HepG2 (cell line): ENCODE data around the gene ATP6V0E1. TPM values are rescaled to one million over a fixed set of nuclear protein-coding genes. Genes with fewer than 3 reads are reported as not detected.

Source experiments
- ATAC-seq: fragments of 200-7000 bp; cut with Tn5 transposase; 3 replicates; pipeline ENCODE4 v1.9.1; 2020; ENCODE audit warnings: mild to moderate bottlenecking, moderate library complexity
- BruUV-seq: library from RNA; stranded (reverse); fragments of 400-500 nt; replicated peaks from 2 replicates; lab custom pipeline; 2021; lab: Mats Ljungman, UMichigan
- CTCF ChIA-PET: fragments of 300-600 bp; formaldehyde crosslinking; extraction: SDS; loops from one replicate; lab custom pipeline; 2021; ENCODE audit warnings: low total read pairs, inconsistent platforms, low intra/inter-chr PET ratio; lab: Yijun Ruan, JAX
- POLR2A ChIA-PET: fragments of 350-600 bp; sonication (Branson Sonifier 250); formaldehyde crosslinking; loops from one replicate; lab custom pipeline; 2020; ENCODE audit warnings: antibody characterized with exemption, inconsistent platforms; lab: Yijun Ruan, JAX
- DNase-seq: peaks from one replicate; pipeline ENCODE4 v3.0.0-alpha.2; 2015; ENCODE audit warnings: low spot score
- FAIRE-seq: peaks from 3 replicates; lab custom pipeline; 2011; peaks lifted over from hg19 to GRCh38; lab: Jason Lieb, UNC
- H2AFZ ChIP-seq: one replicate; pipeline ENCODE4 v1.6.1; 2011; ENCODE audit warnings: low read length, inconsistent platforms
- H3K27ac ChIP-seq: fragments of 300-600 bp; 3 replicates; pipeline ENCODE4 v1.8.0; 2011; ENCODE audit warnings: mixed run types, mild to moderate bottlenecking, mixed read lengths, low read length, inconsistent platforms; ENCODE audit not compliant: insufficient read depth; ENCODE audit errors: extremely low read length
- H3K27me3 ChIP-seq, 2 experiments: fragments of 200-600 bp in 1 of 2; 2 replicates in 1 of 2; 3 replicates in 1 of 2; pipeline versions ENCODE4 v1.6.0 to v1.8.0; 2011; ENCODE audit warnings: low read length in 2 of 2, mild to moderate bottlenecking in 2 of 2, moderate library complexity in 2 of 2, inconsistent platforms in 1 of 2; ENCODE audit not compliant: insufficient read depth in 2 of 2, control insufficient read depth in 1 of 2
- H3K36me3 ChIP-seq, 2 experiments: fragments of 200-600 bp in 1 of 2; replicated peaks in 1 of 2; 2 replicates in 1 of 2; 3 replicates in 1 of 2; pipeline versions ENCODE4 v1.5.1 to v1.8.0; 2011; ENCODE audit warnings: low read length in 2 of 2, inconsistent platforms in 1 of 2; ENCODE audit not compliant: insufficient read depth in 2 of 2, control insufficient read depth in 1 of 2
- H3K4me1 ChIP-seq: 2 replicates; pipeline ENCODE4 v1.5.1; 2012; ENCODE audit warnings: low read length, inconsistent platforms; ENCODE audit not compliant: insufficient read depth
- H3K4me2 ChIP-seq: 2 replicates; pipeline ENCODE4 v1.6.0; 2011; ENCODE audit warnings: low read depth, low read length, inconsistent platforms
- H3K4me3 ChIP-seq, 3 experiments: fragments of 200-600 bp in 1 of 3; sonication (generic), shearing (Covaris generic) in 1 of 3; replicated peaks in 1 of 3; 2 replicates each; pipeline ENCODE4 v1.5.1; 2011 to 2016; ENCODE audit warnings: low read length in 3 of 3, inconsistent platforms in 2 of 3, low read depth in 2 of 3, mild to moderate bottlenecking in 2 of 3, control low read depth in 1 of 3, mixed read lengths in 1 of 3; ENCODE audit not compliant: insufficient read depth in 1 of 3
- H3K79me2 ChIP-seq: one replicate; pipeline ENCODE4 v1.6.1; 2011; ENCODE audit warnings: low read length, inconsistent platforms; ENCODE audit not compliant: insufficient read depth
- H3K9ac ChIP-seq: 2 replicates; pipeline ENCODE4 v1.6.0; 2011; ENCODE audit warnings: mild to moderate bottlenecking, low read depth, low read length, inconsistent platforms; ENCODE audit not compliant: insufficient read depth
- H3K9me3 ChIP-seq: 2 replicates; pipeline ENCODE4 v1.5.1; 2012; ENCODE audit warnings: mild to moderate bottlenecking, low read length
- H4K20me1 ChIP-seq: 2 replicates; pipeline ENCODE4 v1.6.0; 2011; ENCODE audit warnings: inconsistent platforms, mild to moderate bottlenecking, low read length, moderate library complexity; ENCODE audit not compliant: insufficient read depth
- DR1 ChIP-seq: sonication (generic); formaldehyde crosslinking; IDR thresholded peaks from 2 replicates; pipeline ENCODE4 v1.8.0; 2021; ENCODE audit warnings: mild to moderate bottlenecking, missing genetic modification reagents, inconsistent platforms
- NPAS2 ChIP-seq: sonication (generic); formaldehyde crosslinking; IDR thresholded peaks from 2 replicates; pipeline ENCODE4 v1.8.0; 2022; ENCODE audit warnings: mild to moderate bottlenecking, missing genetic modification reagents, borderline replicate concordance
- PHF21A ChIP-seq: sonication (generic); formaldehyde crosslinking; IDR thresholded peaks from 2 replicates; pipeline ENCODE4 v1.5.0; 2020; ENCODE audit warnings: mild to moderate bottlenecking, missing genetic modification reagents
- RBAK ChIP-seq: sonication (generic); formaldehyde crosslinking; IDR thresholded peaks from 2 replicates; pipeline ENCODE4 v1.5.1; 2020; ENCODE audit warnings: mild to moderate bottlenecking, missing genetic modification reagents
- ZFP41 ChIP-seq: sonication (generic); formaldehyde crosslinking; IDR thresholded peaks from 2 replicates; pipeline ENCODE4 v1.4.0; 2020; ENCODE audit warnings: mild to moderate bottlenecking, missing genetic modification reagents, borderline replicate concordance
- ZIK1 ChIP-seq: sonication (generic); formaldehyde crosslinking; IDR thresholded peaks from 2 replicates; pipeline ENCODE4 v1.5.0; 2020; ENCODE audit warnings: mild to moderate bottlenecking, low read depth, missing genetic modification reagents, borderline replicate concordance
- ZNF234 ChIP-seq: sonication (generic); formaldehyde crosslinking; conservative IDR thresholded peaks from 2 replicates; pipeline ENCODE4 v1.5.1; 2020; ENCODE audit warnings: mild to moderate bottlenecking, missing genetic modification reagents
- ZNF326 ChIP-seq: sonication (generic); formaldehyde crosslinking; IDR thresholded peaks from 2 replicates; pipeline ENCODE4 v1.4.0; 2020; ENCODE audit warnings: missing genetic modification reagents, borderline replicate concordance
- ZNF558 ChIP-seq: sonication (generic); formaldehyde crosslinking; IDR thresholded peaks from 2 replicates; pipeline ENCODE4 v1.9.0; 2022; ENCODE audit warnings: mild to moderate bottlenecking, missing genetic modification reagents, borderline replicate concordance
- ZSCAN21 ChIP-seq: sonication (generic); formaldehyde crosslinking; IDR thresholded peaks from 2 replicates; pipeline ENCODE4 v1.8.0; 2022; ENCODE audit warnings: mild to moderate bottlenecking, missing genetic modification reagents, moderate library complexity, borderline replicate concordance
- ZSCAN30 ChIP-seq: sonication (generic); formaldehyde crosslinking; IDR thresholded peaks from 2 replicates; pipeline ENCODE4 v1.5.0; 2020; ENCODE audit warnings: mild to moderate bottlenecking, missing genetic modification reagents
- ZZZ3 ChIP-seq: sonication (generic); formaldehyde crosslinking; IDR thresholded peaks from 2 replicates; pipeline ENCODE4 v1.4.0; 2020; ENCODE audit warnings: missing genetic modification reagents, mild to moderate bottlenecking, borderline replicate concordance
- WGBS: methylation state at CpG from one replicate; pipeline ENCODE4 v1.1.6; 2017; ENCODE audit warnings: low lambda C conversion rate; 5-methylcytosine and 5-hydroxymethylcytosine counted together
- in situ Hi-C: cut with HindIII; loops from 2 replicates; pipeline ENCODE4 v1.10.0; 2017; ENCODE audit warnings: low pct_unique_long_range_greater_than_20kb; ENCODE audit not compliant: extremely low pct_ligation_motif_present
- intact Hi-C: fragments of 100-400 bp; cut with micrococcal nuclease; formaldehyde crosslinking; loops from one replicate; pipeline ENCODE4 v1.10.0; 2022; ENCODE audit not compliant: unreplicated experiment
- polyA plus RNA-seq, 8 experiments: library from polyadenylated mRNA; depleted of rRNA in 3 of 8; stranded (reverse) in 7 of 8; unstranded in 1 of 8; fragments of >200 nt; fragmentation: Illumina TruSeq in 4 of 8; extraction: Trizol in 4 of 8; gene quantifications; 2 replicates each; pipeline versions ENCODE4 v1.2.1 to v1.2.3, GENCODE V29; 2011 to 2016; ENCODE audit warnings: low read depth in 4 of 8, missing spikeins in 1 of 8, mixed read lengths in 1 of 8; ENCODE audit not compliant: insufficient read depth in 1 of 8
- total RNA-seq, 5 experiments: library from RNA; depleted of rRNA; stranded (reverse); fragments of >200 nt; fragmentation: Illumina TruSeq; extraction: Trizol; gene quantifications; 2 replicates each; pipeline ENCODE4 v1.2.3, GENCODE V29; 2016; ENCODE audit warnings: low read depth in 1 of 5
- TF ChIP-seq, protein P1 (sequence below): sonication (generic); formaldehyde crosslinking; IDR thresholded peaks from 2 replicates; pipeline ENCODE4 v1.4.0; 2020; ENCODE audit warnings: missing genetic modification reagents
- TF ChIP-seq, protein P2 (sequence below): sonication (generic); formaldehyde crosslinking; IDR thresholded peaks from 2 replicates; pipeline ENCODE4 v1.4.0; 2020; ENCODE audit warnings: missing genetic modification reagents
- TF ChIP-seq, protein P3 (sequence below): sonication (generic); formaldehyde crosslinking; IDR thresholded peaks from 2 replicates; pipeline ENCODE4 v1.4.0; 2020; ENCODE audit warnings: missing genetic modification reagents, mild to moderate bottlenecking, borderline replicate concordance

ATP6V0E1 gene
- total and polyA plus RNA-seq, 2 of the 13 experiments (the other 11 are each of a cell fraction or from before 2014, with no cell fraction given): 143 to 215 TPM

DNA sequence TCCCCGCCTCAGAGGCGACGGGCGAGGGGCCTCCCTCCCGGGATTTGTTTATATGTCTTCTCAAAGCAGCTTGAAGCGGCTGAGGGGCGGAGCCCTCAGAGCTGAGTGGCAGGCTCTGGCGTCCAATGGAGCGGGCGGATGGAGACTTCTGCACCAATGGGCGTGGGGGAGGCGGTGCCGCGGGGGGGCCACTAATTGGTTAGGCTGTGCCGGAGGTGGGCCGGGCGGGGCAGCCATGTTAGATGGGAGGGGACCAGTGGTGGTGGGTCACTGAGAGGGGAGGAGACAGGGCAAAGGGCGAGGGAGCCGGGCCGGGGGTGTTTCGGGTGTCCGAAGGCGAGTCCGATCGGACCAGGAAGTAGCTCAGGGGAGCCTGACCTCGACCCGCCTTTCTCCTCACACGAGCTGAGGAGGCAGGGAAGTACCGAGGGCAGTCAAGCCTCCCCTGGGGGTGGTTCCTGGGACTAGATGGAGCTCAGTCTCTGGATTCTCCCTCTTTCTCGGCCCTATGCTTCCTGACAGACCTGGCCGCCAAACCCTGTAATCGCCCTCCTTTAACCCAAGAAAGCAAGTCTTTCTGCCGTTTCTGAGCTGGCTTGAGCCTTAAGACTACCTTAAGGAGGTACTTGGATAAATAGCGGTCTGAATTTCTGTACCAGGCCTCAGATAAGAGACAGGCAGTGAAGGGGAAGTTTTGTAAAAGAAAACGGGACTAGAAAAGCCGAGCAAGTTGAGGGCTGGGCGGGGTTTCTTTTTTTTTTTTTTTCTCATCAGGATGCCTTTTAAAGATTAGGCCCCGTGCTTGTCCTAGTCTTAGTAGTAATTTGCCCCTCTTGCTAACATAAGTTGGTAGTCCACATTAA is 73.7 kb downstream of the ATP6V0E1 start:
- ATAC-seq: peak; percentile 91
- intact Hi-C loops: loop anchor here (2.0 to 5.0 kb wide), 4 partner anchors 35 to 88 kb away; partner anchors contain the start of genes ATP6V0E1 and BNIP1
- no peak; the same call in 1 of the 2 replicates for TF ChIP-seq ZSCAN21
- TF ChIP-seq PHF21A (CRISPR knock-in tag): peak; percentile 42
- no peak for TF ChIP-seq ZIK1
- no peak for TF ChIP-seq ZSCAN30
- TF ChIP-seq NPAS2: no peak
- TF ChIP-seq ZZZ3 (CRISPR knock-in tag): no peak
- TF ChIP-seq RBAK: no peak
- TF ChIP-seq, protein P1, sequence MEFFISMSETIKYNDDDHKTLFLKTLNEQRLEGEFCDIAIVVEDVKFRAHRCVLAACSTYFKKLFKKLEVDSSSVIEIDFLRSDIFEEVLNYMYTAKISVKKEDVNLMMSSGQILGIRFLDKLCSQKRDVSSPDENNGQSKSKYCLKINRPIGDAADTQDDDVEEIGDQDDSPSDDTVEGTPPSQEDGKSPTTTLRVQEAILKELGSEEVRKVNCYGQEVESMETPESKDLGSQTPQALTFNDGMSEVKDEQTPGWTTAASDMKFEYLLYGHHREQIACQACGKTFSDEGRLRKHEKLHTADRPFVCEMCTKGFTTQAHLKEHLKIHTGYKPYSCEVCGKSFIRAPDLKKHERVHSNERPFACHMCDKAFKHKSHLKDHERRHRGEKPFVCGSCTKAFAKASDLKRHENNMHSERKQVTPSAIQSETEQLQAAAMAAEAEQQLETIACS (CRISPR knock-in tag): no peak
- no peak for TF ChIP-seq ZNF558 (CRISPR knock-in tag)
- TF ChIP-seq DR1 (CRISPR knock-in tag): no peak; the same call in 1 of the 2 replicates
- TF ChIP-seq, protein P2, sequence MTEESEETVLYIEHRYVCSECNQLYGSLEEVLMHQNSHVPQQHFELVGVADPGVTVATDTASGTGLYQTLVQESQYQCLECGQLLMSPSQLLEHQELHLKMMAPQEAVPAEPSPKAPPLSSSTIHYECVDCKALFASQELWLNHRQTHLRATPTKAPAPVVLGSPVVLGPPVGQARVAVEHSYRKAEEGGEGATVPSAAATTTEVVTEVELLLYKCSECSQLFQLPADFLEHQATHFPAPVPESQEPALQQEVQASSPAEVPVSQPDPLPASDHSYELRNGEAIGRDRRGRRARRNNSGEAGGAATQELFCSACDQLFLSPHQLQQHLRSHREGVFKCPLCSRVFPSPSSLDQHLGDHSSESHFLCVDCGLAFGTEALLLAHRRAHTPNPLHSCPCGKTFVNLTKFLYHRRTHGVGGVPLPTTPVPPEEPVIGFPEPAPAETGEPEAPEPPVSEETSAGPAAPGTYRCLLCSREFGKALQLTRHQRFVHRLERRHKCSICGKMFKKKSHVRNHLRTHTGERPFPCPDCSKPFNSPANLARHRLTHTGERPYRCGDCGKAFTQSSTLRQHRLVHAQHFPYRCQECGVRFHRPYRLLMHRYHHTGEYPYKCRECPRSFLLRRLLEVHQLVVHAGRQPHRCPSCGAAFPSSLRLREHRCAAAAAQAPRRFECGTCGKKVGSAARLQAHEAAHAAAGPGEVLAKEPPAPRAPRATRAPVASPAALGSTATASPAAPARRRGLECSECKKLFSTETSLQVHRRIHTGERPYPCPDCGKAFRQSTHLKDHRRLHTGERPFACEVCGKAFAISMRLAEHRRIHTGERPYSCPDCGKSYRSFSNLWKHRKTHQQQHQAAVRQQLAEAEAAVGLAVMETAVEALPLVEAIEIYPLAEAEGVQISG (CRISPR knock-in tag): peak; percentile 72
- TF ChIP-seq, protein P3, sequence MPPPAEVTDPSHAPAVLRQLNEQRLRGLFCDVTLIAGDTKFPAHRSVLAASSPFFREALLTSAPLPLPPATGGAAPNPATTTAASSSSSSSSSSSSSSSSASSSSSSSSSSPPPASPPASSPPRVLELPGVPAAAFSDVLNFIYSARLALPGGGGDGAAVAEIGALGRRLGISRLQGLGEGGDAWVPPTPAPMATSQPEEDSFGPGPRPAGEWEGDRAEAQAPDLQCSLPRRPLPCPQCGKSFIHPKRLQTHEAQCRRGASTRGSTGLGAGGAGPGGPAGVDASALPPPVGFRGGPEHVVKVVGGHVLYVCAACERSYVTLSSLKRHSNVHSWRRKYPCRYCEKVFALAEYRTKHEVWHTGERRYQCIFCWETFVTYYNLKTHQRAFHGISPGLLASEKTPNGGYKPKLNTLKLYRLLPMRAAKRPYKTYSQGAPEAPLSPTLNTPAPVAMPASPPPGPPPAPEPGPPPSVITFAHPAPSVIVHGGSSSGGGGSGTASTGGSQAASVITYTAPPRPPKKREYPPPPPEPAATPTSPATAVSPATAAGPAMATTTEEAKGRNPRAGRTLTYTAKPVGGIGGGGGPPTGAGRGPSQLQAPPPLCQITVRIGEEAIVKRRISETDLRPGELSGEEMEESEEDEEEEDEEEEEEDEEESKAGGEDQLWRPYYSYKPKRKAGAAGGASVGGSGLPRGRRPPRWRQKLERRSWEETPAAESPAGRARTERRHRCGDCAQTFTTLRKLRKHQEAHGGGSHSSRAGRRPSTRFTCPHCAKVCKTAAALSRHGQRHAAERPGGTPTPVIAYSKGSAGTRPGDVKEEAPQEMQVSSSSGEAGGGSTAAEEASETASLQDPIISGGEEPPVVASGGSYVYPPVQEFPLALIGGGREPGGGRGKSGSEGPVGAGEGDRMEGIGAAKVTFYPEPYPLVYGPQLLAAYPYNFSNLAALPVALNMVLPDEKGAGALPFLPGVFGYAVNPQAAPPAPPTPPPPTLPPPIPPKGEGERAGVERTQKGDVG (CRISPR knock-in tag): no peak
- no peak for TF ChIP-seq ZNF234 (CRISPR knock-in tag)
- TF ChIP-seq ZNF326 (CRISPR knock-in tag): no peak
- no peak for TF ChIP-seq ZFP41 (CRISPR knock-in tag)

More for the DNA sequence above, 73.7 kb downstream of the ATP6V0E1 start:
- under 1% methylated on average over 21 of the region's 38 CpGs for WGBS
- peak; percentile 97 for DNase-seq
- peak overlapping the region; percentile 89 for H3K27ac ChIP-seq
- FAIRE-seq: peak; percentile 82
- H3K27me3 ChIP-seq: no peaks in the 10 kb centered on the region; a peak in 1 of 5 replicates
- peak overlapping the region; percentile 83 to 98 (median 93) for H3K4me3 ChIP-seq
- TSS peak; percentile 68 for BruUV-seq
- H4K20me1 ChIP-seq: no peaks in the 10 kb centered on the region
- H2AFZ ChIP-seq: peak overlapping the region; percentile 31
- H3K36me3 ChIP-seq: no peaks in the 10 kb centered on the region
- peaks cover 36% of the 10 kb centered on the region for H3K4me1 ChIP-seq
- ChIA-PET CTCF (no interaction called here), POLR2A (interaction anchor here (0.8 to 1.8 kb wide), 17 partner anchors 9 to 342 kb away, joined by 3 to 20 read pairs (median 5); partner anchors contain the start of genes ATP6V0E1, RPL26L1 and STC2)
- peak overlapping the region; percentile 84 for H3K9ac ChIP-seq
- peak overlapping the region; percentile 69 for H3K4me2 ChIP-seq
- in situ Hi-C loops: loop anchor here (5.0 kb wide), 2 partner anchors 40 to 75 kb away; partner anchors contain the start of gene ATP6V0E1
- H3K79me2 ChIP-seq: peaks cover 20% of the 10 kb centered on the region
- no peaks in the 10 kb centered on the region for H3K9me3 ChIP-seq
